Neural progenitor cell (in vitro differentiated cells): ENCODE measurements around the gene HMGB2.

Experiments
- CTCF ChIP-seq: fragments of 200-600 bp; sonication (generic); IDR thresholded peaks from 2 replicates; pipeline ENCODE4 v1.5.1; 2017; ENCODE audit warnings: antibody characterized with exemption, mild to moderate bottlenecking
- EZH2 ChIP-seq: fragments of 200-600 bp; sonication (generic); IDR thresholded peaks from 2 replicates; pipeline ENCODE4 v1.6.1; 2017; ENCODE audit warnings: antibody characterized with exemption, mild to moderate bottlenecking, moderate library complexity
- EZH2phosphoT487 ChIP-seq: fragments of 200-600 bp; sonication (generic); IDR thresholded peaks from 2 replicates; pipeline ENCODE4 v1.6.1; 2017; ENCODE audit warnings: antibody characterized with exemption

DNA sequence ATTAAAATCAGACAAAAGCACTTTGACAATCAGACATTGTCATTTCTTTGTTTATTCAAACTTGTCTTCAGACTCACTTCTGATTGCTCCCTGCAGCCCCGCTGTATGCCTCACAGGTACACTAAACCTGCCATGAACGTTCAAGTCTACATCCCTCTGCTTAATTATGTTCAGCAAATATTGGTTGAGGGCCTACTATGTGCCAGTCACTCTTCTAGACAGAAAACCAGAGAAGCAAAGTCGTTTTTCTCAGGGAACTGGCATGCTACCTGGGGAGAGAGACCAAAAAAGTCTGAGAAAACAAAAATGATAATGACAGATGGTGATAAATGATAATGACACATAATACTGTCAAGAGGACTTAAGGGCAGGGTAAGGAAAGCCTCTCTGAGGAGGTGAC is 19.4 kb downstream of the HMGB2 start:
- no peak for TF ChIP-seq EZH2phosphoT487
- no peak for TF ChIP-seq CTCF
- no peak for TF ChIP-seq EZH2
